ENCODE data around the gene SIM2. TPM values are rescaled to one million over a fixed set of nuclear protein-coding genes. Genes with fewer than 3 reads are reported as not detected.

The SIM2 gene
- total and polyA plus RNA-seq, 2 of the 13 experiments (the other 11 are each of a cell fraction or from before 2014, with no cell fraction given) = 0.36 to 0.53 TPM

DNA sequence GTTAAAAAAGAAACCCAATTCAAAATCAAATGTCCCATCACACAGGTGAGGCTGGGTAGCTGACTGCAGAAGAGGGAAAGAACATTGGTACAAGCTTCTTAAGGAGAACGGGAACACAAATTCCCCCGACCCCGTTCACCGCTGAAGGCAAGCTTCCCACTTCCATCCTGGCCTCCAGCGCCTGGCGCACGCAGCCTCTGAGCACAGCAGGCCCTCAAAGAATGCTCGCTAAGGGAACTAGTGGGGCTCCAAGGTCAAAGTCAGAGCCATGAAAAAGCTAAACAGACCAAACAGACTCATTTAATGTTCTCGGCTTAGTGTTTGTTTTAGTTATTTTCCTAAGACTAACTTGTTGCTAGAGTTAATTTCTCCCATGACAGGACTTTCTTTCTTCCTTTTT lies 63.7 kb downstream of the SIM2 start:
- intact Hi-C loops (cut with micrococcal nuclease; ENCODE audit: unreplicated experiment) = no loop called here
- Histone ChIP-seq H3K9ac (ENCODE audit: insufficient read depth, low read depth, low read length) (no peak overlapping the region), H2AFZ (ENCODE audit: low read length) (no peak overlapping the region), H3K27me3 (ENCODE audit: control insufficient read depth in 1 of 2, insufficient read depth in 2 of 2, low read length in 2 of 2) (no peaks in the 10 kb centered on the region), H3K4me1 (ENCODE audit: insufficient read depth, low read length) (no peaks in the 10 kb centered on the region), H3K36me3 (replicated peaks in 1 of 2; ENCODE audit: control insufficient read depth in 1 of 2, insufficient read depth in 2 of 2, low read length in 2 of 2) (peaks cover 0 to 1% of the 10 kb centered on the region in 2 experiments; a peak in 1 of 5 replicates), H3K27ac (ENCODE audit: extremely low read length, insufficient read depth, low read length) (no peak overlapping the region), H3K4me3 (replicated peaks in 1 of 3; ENCODE audit: insufficient read depth in 1 of 3, low read depth in 2 of 3, low read length in 3 of 3) (no peak overlapping the region), H3K79me2 (ENCODE audit: insufficient read depth, low read length) (no peaks in the 10 kb centered on the region), H3K9me3 (ENCODE audit: low read length) (no peaks in the 10 kb centered on the region), H3K4me2 (ENCODE audit: low read depth, low read length) (no peak overlapping the region), H4K20me1 (ENCODE audit: insufficient read depth, low read length) (no peaks in the 10 kb centered on the region)
- TF ChIP-seq, protein P1, sequence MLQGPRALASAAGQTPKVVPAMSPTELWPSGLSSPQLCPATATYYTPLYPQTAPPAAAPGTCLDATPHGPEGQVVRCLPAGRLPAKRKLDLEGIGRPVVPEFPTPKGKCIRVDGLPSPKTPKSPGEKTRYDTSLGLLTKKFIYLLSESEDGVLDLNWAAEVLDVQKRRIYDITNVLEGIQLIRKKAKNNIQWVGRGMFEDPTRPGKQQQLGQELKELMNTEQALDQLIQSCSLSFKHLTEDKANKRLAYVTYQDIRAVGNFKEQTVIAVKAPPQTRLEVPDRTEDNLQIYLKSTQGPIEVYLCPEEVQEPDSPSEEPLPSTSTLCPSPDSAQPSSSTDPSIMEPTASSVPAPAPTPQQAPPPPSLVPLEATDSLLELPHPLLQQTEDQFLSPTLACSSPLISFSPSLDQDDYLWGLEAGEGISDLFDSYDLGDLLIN (CRISPR knock-in tag; IDR thresholded peaks at IDR 0.05; ENCODE audit: borderline replicate concordance) = no peak
- TF ChIP-seq, protein P2, sequence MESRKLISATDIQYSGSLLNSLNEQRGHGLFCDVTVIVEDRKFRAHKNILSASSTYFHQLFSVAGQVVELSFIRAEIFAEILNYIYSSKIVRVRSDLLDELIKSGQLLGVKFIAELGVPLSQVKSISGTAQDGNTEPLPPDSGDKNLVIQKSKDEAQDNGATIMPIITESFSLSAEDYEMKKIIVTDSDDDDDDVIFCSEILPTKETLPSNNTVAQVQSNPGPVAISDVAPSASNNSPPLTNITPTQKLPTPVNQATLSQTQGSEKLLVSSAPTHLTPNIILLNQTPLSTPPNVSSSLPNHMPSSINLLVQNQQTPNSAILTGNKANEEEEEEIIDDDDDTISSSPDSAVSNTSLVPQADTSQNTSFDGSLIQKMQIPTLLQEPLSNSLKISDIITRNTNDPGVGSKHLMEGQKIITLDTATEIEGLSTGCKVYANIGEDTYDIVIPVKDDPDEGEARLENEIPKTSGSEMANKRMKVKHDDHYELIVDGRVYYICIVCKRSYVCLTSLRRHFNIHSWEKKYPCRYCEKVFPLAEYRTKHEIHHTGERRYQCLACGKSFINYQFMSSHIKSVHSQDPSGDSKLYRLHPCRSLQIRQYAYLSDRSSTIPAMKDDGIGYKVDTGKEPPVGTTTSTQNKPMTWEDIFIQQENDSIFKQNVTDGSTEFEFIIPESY (CRISPR knock-in tag; IDR thresholded peaks at IDR 0.05) = peak; percentile 26; the same call in 1 of the 2 replicates
- WGBS (ENCODE audit: low lambda C conversion rate) = 84% methylated on average over 7 of the region's 9 CpGs
- CTCF ChIA-PET (ENCODE audit: low intra/inter-chr PET ratio, low total read pairs) = no interaction called here
- in situ Hi-C loops (cut with HindIII; ENCODE audit: extremely low pct_ligation_motif_present, low pct_unique_long_range_greater_than_20kb) = no loop called here
- POLR2A ChIA-PET = no interaction called here
- ATAC-seq (no peak), FAIRE-seq (no peak), DNase-seq (ENCODE audit: low spot score) (no peak)
- no TSS peak for BruUV-seq (replicated peaks)

DNA sequence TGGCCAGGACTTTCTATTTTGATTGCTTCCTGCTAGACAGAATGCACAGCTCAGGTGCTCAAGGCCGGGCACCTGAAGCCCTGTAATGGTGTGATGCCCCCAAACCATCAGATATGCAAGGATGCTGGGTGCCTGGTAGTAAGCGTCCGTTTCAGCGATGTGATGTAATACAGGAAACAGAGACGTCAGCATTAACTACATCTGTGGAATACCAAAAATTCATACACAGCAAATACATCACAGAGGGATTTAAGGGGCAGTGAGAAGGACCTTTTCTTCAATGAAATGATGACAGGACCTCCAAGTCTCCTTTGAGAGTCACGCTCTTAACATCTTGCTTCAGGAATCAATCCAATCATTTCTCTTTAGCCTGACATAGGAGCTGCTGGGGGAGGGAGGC lies 64.4 kb downstream of the SIM2 start:
- Histone ChIP-seq H3K9me3 (ENCODE audit: low read length) (no peaks in the 10 kb centered on the region), H2AFZ (ENCODE audit: low read length) (no peak overlapping the region), H3K4me1 (ENCODE audit: insufficient read depth, low read length) (no peaks in the 10 kb centered on the region), H3K27me3 (ENCODE audit: control insufficient read depth in 1 of 2, insufficient read depth in 2 of 2, low read length in 2 of 2) (no peaks in the 10 kb centered on the region), H3K4me3 (replicated peaks in 1 of 3; ENCODE audit: insufficient read depth in 1 of 3, low read depth in 2 of 3, low read length in 3 of 3) (no peak overlapping the region), H3K4me2 (ENCODE audit: low read depth, low read length) (no peak overlapping the region), H3K36me3 (replicated peaks in 1 of 2; ENCODE audit: control insufficient read depth in 1 of 2, insufficient read depth in 2 of 2, low read length in 2 of 2) (peaks cover 0 to 1% of the 10 kb centered on the region in 2 experiments; a peak in 1 of 5 replicates), H3K9ac (ENCODE audit: insufficient read depth, low read depth, low read length) (no peak overlapping the region), H3K79me2 (ENCODE audit: insufficient read depth, low read length) (no peaks in the 10 kb centered on the region), H4K20me1 (ENCODE audit: insufficient read depth, low read length) (no peaks in the 10 kb centered on the region), H3K27ac (ENCODE audit: extremely low read length, insufficient read depth, low read length) (no peak overlapping the region)
- 98% methylated on average over 6 of the region's 6 CpGs for WGBS (ENCODE audit: low lambda C conversion rate)
- POLR2A ChIA-PET = no interaction called here
- BruUV-seq (replicated peaks) = no TSS peak
- intact Hi-C loops (cut with micrococcal nuclease; ENCODE audit: unreplicated experiment) (no loop called here), in situ Hi-C loops (cut with HindIII; ENCODE audit: extremely low pct_ligation_motif_present, low pct_unique_long_range_greater_than_20kb) (no loop called here)
- CTCF ChIA-PET (ENCODE audit: low intra/inter-chr PET ratio, low total read pairs) = no interaction called here
- no peak for FAIRE-seq
- no peak for DNase-seq (ENCODE audit: low spot score)
- no peak for ATAC-seq
- TF ChIP-seq, protein P3, sequence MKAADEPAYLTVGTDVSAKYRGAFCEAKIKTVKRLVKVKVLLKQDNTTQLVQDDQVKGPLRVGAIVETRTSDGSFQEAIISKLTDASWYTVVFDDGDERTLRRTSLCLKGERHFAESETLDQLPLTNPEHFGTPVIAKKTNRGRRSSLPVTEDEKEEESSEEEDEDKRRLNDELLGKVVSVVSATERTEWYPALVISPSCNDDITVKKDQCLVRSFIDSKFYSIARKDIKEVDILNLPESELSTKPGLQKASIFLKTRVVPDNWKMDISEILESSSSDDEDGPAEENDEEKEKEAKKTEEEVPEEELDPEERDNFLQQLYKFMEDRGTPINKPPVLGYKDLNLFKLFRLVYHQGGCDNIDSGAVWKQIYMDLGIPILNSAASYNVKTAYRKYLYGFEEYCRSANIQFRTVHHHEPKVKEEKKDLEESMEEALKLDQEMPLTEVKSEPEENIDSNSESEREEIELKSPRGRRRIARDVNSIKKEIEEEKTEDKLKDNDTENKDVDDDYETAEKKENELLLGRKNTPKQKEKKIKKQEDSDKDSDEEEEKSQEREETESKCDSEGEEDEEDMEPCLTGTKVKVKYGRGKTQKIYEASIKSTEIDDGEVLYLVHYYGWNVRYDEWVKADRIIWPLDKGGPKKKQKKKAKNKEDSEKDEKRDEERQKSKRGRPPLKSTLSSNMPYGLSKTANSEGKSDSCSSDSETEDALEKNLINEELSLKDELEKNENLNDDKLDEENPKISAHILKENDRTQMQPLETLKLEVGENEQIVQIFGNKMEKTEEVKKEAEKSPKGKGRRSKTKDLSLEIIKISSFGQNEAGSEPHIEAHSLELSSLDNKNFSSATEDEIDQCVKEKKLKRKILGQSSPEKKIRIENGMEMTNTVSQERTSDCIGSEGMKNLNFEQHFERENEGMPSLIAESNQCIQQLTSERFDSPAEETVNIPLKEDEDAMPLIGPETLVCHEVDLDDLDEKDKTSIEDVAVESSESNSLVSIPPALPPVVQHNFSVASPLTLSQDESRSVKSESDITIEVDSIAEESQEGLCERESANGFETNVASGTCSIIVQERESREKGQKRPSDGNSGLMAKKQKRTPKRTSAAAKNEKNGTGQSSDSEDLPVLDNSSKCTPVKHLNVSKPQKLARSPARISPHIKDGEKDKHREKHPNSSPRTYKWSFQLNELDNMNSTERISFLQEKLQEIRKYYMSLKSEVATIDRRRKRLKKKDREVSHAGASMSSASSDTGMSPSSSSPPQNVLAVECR (CRISPR knock-in tag; IDR thresholded peaks at IDR 0.05; ENCODE audit: borderline replicate concordance) = no peak
- no peak for TF ChIP-seq SAP130 (CRISPR knock-in tag; IDR thresholded peaks at IDR 0.05; ENCODE audit: low read depth)
- TF ChIP-seq MAFF (IDR thresholded peaks at IDR 0.05; ENCODE audit: low read depth, low read length) = peak; percentile 58
- no peak for TF ChIP-seq ZNF235 (CRISPR knock-in tag; IDR thresholded peaks at IDR 0.05; ENCODE audit: borderline replicate concordance)
- TF ChIP-seq, protein P4, sequence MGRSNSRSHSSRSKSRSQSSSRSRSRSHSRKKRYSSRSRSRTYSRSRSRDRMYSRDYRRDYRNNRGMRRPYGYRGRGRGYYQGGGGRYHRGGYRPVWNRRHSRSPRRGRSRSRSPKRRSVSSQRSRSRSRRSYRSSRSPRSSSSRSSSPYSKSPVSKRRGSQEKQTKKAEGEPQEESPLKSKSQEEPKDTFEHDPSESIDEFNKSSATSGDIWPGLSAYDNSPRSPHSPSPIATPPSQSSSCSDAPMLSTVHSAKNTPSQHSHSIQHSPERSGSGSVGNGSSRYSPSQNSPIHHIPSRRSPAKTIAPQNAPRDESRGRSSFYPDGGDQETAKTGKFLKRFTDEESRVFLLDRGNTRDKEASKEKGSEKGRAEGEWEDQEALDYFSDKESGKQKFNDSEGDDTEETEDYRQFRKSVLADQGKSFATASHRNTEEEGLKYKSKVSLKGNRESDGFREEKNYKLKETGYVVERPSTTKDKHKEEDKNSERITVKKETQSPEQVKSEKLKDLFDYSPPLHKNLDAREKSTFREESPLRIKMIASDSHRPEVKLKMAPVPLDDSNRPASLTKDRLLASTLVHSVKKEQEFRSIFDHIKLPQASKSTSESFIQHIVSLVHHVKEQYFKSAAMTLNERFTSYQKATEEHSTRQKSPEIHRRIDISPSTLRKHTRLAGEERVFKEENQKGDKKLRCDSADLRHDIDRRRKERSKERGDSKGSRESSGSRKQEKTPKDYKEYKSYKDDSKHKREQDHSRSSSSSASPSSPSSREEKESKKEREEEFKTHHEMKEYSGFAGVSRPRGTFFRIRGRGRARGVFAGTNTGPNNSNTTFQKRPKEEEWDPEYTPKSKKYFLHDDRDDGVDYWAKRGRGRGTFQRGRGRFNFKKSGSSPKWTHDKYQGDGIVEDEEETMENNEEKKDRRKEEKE (IDR thresholded peaks at IDR 0.05) = no peak

Data from HepG2 (cell line).